Activated naive CD4-positive, alpha-beta T cell treated with Interleukin-2 at 50 U/mL for 16 hours (primary cell): ENCODE measurements around the gene FEZF2.

Experiments
- DNase-seq: peaks from one replicate; pipeline ENCODE4 v3.0.0-alpha.2; 2020

The FEZF2 gene

GRCh38 chr3:62372621-62373041 lies 719 bp downstream of the FEZF2 start:
- DNase-seq, result no peak

- DNase-seq, result no peak
Observed at GRCh38 chr3:62371720-62372591, 1.4 kb downstream of the FEZF2 start.

GRCh38 chr3:62370858-62371719 lies 2.3 kb downstream of the FEZF2 start:
- no peak for DNase-seq

GRCh38 chr3:62370112-62370857 lies 3.1 kb downstream of the FEZF2 start:
- no peak for DNase-seq

- DNase-seq, result no peak
Observed at GRCh38 chr3:62369476-62369743, 3.9 kb downstream of the FEZF2 start.

- no peak for DNase-seq
Observed at GRCh38 chr3:62368705-62369475, 4.5 kb downstream of the FEZF2 start.

GRCh38 chr3:62368290-62368704 lies 5.1 kb downstream of the FEZF2 start:
- DNase-seq, result no peak

GRCh38 chr3:62367763-62368195 lies 5.6 kb downstream of the FEZF2 start:
- DNase-seq, result no peak

GRCh38 chr3:62366126-62366484 lies 7.2 kb downstream of the FEZF2 start:
- DNase-seq, result no peak

- no peak for DNase-seq
Observed at GRCh38 chr3:62365391-62366125, 7.8 kb downstream of the FEZF2 start.

GRCh38 chr3:62364191-62364590 lies 9.2 kb downstream of the FEZF2 start:
- no peak for DNase-seq

- DNase-seq, result no peak
Observed at GRCh38 chr3:62363275-62363674, 10.1 kb downstream of the FEZF2 start.

GRCh38 chr3:62361824-62362223 lies 11.5 kb downstream of the FEZF2 start:
- no peak for DNase-seq

GRCh38 chr3:62361261-62361660 lies 12.1 kb downstream of the FEZF2 start:
- DNase-seq, result no peak

GRCh38 chr3:62359531-62359930 lies 13.8 kb downstream of the FEZF2 start:
- DNase-seq, result no peak

GRCh38 chr3:62356356-62356755 lies 17.0 kb downstream of the FEZF2 start:
- DNase-seq, result no peak

- no peak for DNase-seq
Observed at GRCh38 chr3:62355703-62356102, 17.6 kb downstream of the FEZF2 start.

- DNase-seq, result no peak
Observed at GRCh38 chr3:62343755-62344154, 29.6 kb downstream of the FEZF2 start.

GRCh38 chr3:62335196-62335595 lies 38.2 kb downstream of the FEZF2 start:
- DNase-seq, result no peak

- DNase-seq, result no peak
Observed at GRCh38 chr3:62332835-62333244, 40.5 kb downstream of the FEZF2 start.

GRCh38 chr3:62332017-62332416 lies 41.3 kb downstream of the FEZF2 start:
- DNase-seq, result no peak

- DNase-seq, result no peak
Observed at GRCh38 chr3:62329971-62330370, 43.4 kb downstream of the FEZF2 start.
